Ishikawa (cell line): ENCODE data around the gene XRCC3.

Experiments used
- EGR1 ChIP-seq: IDR thresholded peaks from 2 replicates; pipeline ENCODE4 v1.6.1; 2012
- EP300 ChIP-seq: IDR thresholded peaks from 2 replicates; pipeline ENCODE4 v1.6.1; 2012; ENCODE audit warnings: borderline replicate concordance
- MAX ChIP-seq: IDR thresholded peaks from 2 replicates; pipeline ENCODE4 v1.6.1; 2012
- NFIC ChIP-seq: IDR thresholded peaks from 2 replicates; pipeline ENCODE4 v1.6.1; 2012
- RAD21 ChIP-seq: IDR thresholded peaks from 2 replicates; pipeline ENCODE4 v1.6.1; 2012; ENCODE audit warnings: low read depth
- TCF12 ChIP-seq: IDR thresholded peaks from 2 replicates; pipeline ENCODE4 v1.6.1; 2012; ENCODE audit warnings: low read depth

GRCh38 chr14:103684871-103685270 is 30.4 kb downstream of the XRCC3 start:
- TF ChIP-seq EGR1 (no peak), EP300 (no peak), MAX (no peak), TCF12 (no peak), NFIC (no peak), RAD21 (no peak)
